CD4-positive, alpha-beta T cell treated with Interleukin-17A for 4 hours (primary cell): ENCODE measurements around the gene LRP3.
"Not testable (repeated sequence)": the region's sequence is repeated elsewhere in the genome, so short reads cannot be mapped to it uniquely, and the experiment has no call there.

ENCODE experiments used
- DNase-seq: peaks from one replicate; pipeline ENCODE4 v3.0.0-alpha.2; 2020; ENCODE audit warnings: mixed read lengths

The LRP3 gene

DNA sequence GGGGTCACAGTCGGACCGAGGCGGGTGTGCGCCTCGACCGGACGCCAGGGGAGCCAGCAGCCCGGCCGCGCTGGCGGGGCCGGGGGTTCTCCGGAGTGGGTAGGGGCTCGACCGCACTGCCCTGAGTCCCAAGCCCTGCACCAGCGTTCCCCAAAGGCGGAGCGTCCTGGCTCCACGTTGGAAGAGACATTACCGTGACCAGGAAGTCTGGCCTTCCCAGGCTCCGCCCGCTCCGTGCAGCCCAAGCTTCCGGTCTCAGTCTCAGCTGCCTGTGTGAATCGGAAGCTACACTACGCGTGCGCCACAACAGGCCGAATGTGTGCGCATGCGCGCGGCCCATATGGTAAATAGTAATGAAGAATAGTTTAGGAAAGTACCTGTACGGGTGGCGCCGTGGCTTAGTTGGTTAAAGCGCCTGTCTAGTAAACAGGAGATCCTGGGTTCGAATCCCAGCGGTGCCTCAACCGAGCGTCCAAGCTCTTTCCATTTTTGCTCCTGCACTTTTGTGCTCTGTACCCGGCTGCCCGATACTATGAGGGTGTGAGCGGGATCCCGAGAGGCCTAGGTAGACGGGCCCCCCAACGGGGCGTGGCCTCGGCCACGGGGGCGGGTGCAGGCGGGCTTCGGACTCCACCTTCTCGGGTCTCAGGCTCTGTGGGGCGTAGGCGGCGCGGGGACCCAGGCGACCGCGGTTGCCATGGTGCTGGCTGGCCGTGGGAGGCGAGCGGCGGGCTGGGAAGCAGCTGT is 17.3 kb upstream of the LRP3 start:
- DNase-seq, result peak; percentile 95

DNA sequence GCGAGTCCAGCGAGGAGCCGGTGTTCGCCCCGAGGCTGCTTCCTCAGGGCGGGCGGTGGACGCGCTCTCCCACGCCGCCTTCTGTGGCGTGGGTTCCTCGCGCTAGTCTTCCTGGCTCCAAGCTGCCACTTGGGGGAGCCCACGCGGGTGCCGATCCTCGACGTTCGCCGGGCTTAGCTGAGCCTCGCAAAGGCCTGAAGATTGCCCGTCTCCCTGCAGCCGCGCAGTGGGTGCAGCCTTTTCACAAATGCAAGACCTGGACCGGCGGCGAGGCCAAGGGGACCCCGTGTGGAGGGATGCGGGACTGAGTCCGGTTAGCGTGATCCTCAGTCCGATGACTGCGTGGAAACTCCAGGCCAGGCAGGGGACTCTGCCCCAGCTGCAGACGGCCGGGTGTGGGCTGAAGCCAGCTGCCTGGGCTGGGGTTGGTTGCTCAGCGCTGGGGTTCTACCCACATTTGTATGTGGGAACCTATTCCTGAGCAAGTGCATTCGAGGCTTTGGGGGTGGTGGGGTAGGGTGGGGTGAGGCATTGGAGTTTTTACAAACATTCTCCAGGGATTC is 16.6 kb upstream of the LRP3 start:
- DNase-seq, result peak; percentile 87

DNA sequence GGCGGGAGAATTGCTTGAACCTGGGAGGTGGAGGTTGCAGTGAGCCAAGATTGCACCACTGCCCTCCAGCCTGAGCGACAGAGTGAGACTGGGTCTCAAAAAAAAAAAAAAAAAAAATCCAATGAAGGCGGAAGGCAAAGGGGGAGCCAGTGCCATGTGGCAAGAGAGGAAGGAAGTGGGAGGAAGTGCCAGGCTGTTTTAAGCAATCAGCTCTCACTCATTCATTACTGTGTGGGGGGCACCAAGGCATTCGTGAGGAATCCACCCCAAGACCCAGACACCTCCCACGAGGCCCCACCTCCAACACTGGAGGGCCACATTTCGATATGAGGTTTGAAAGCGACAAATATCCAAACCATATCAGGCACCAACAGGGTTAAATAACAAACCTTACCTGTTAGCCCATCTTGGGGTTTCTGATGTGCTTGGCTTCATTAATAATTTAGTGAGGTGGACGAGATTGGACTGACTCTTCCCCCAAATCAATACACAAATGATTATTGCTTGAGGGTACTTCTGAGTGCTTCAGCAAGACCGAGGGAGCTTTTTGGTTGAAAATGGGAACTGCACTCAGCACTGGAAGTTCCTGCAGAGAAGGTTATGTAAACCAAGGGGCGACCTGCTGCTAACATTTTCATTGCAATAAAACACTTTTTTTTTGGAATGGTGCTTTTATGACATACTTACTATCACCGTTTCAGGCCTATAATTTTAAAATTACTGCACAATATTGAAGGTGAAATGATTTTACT is 7.5 kb upstream of the LRP3 start:
- no peak for DNase-seq

DNA sequence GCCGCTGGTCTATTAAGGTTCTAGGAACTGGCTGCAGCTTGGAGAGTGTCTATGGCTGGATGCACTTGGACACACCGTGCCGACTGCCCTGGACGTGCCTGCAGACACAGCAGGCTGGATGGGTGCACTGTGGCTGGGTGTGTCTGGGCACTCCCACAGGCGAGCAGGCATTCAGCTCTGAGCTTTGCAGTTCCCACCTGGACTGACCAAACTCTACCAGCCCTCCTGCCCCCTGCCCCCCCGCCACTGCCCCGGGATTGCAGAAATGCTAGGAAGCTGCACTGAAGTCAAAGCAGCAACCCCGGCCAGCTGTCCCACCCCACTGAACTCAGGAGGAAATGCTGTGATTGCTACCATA is 7.0 kb upstream of the LRP3 start:
- DNase-seq, result no peak

DNA sequence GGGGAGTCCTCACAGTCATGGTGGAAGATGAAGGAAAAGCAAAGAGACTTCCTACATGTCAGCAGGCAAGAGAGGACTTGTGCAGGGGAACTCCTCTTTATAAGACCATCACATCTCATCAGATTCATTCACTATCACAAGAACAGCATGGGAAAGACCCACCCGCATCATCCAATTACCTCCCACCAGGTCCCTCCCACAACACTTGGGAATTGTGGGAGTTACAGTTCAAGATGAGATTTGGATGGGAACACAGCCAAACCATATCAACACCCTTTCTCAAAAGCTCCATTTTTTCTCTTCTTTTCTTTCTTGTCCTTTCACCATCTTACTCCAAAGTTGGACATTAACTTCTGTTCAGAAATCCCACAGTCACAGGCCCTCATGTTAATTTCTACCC is 4.7 kb upstream of the LRP3 start:
- no peak for DNase-seq

DNA sequence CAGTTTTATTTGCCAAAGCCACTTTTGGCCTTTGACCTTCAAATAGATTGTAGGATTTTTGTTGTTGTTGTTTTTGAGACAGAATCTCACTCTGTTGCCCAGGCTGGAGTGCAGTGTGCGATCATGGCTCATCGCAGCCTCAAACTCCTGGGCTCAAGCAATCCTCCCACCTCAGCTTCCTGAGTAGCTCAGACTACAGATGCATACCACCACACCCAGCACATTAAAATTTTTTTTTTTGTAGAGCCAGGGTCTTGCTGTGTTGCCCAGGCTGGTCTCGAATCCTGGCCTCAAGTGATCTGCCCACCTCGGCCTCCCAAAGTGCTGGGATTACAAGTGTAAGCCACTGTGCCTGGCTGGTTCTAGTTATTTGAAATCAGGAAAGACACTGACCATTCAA is 3.0 kb upstream of the LRP3 start:
- DNase-seq, result not testable (repeated sequence)

DNA sequence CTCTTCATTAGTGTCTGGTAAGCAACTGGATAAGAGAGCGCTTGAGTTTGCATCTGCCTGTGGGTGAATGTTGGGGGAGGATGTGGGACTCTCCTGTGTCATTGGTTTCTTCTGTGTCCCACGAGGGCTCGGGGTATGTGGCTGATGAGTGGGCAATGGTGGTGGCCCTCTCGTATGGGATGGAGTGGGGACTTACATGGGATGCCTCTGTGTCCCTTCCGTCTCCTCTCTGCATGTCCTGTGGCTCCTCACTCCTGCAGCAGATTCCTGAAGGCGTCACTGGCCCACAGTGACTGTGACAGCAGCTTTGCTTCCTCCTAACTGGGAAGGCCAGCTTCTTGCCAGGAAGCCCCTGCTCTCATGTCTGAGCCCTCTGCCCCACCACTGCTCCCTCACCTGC is 2.6 kb upstream of the LRP3 start:
- no peak for DNase-seq

DNA sequence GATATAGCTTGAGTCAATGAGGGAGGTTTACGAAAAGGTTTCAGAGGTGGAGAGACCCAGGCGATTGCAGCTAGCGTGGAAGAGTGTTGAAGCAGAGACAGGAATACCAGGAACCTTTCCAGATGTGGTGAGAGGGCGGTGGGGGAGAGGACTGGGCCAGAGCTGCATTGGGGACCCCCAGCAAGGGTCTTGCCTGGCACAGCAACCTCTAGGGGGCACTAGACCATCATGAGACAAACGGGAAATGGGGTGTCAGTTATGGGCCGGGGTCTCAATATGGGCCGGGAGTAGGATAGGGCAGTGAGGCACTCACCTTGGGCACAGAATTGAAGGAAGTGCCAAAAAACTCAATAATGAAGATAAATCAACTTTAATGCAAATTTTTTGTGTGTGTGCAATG is 2.1 kb upstream of the LRP3 start:
- DNase-seq, result no peak

DNA sequence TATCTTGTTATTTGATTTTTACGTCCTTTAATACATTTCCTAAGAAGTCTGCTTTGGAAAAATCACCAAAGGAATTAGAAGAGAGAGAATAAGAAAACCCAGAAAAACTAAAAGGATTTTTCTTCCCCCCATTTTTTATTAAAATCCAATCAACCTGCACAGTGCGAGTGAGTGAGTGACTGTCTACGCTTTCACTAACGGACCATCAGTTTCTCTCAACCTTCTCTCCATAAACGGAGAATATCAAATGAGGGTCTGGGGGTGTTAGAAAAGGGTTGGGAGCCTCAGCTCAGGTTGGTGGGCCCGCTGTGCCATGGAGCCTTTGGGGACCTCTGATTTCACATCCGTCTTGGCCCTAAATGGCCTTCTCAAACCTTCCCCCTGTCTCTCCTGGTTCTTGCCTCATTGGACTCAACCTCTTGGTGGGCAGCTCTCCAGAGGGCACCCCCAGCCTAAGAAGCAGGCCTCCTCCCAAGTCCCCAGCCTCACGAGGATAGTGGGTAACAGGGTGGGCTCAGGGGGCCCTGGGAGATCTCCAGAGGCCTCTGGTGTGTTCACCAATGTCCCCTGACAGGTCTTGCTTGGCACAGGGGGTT is 763 bp upstream of the LRP3 start:
- no peak for DNase-seq

DNA sequence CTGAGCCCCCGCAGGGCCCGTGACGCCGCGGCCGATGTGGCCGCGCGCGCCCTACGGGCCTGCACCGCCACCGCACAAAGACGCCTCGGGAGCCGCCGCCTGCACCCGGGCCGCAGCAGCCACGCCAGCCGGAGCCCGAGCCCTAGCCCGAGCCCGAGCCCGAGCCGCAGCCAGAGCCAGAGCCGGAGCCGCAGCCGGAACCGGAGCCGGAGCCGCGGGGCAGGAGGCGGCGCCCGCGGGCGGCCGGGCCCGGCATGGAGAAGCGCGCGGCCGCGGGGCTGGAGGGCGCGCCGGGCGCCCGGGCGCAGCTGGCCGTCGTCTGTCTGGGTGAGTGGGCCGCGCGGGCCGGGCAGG is 379 bp downstream of the LRP3 start:
- no peak for DNase-seq

DNA sequence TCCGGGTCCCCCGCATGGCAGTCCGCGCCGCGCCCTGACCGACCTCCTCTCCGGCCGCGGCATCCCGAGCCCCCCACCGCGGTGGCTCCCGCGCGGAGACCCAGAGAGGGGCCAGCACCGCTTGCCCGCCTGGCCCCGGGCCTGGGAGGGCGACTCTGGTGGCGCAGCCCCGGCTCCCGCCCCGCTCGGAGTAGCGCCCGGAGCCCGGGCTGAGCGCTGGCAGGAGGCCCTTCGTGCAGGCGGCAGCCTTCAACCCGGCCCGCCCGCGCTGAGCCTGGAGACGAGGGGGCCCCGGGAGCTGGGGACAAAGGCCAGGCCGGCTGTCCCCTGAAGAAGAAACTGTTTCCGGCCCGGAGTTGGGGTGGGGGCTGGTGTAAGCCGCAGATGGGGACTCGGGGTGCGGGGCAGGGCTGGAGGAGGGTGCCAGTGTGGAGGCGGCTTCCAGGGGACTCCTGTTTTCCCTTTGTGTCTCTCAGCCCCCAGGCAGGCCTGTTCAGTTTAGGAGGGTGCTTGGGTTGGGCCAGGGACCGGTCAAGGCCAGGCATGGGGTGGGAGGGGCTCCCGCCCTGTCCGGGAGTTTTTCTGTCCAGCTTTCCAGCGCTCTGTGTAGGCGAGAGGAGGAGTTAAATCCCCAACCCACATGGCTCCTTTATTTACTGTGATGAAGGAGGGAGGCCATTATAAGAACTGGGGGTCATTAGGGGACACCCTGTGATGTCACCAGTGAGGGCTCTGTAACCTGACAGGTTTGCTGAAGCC is 935 bp downstream of the LRP3 start:
- DNase-seq, result no peak

DNA sequence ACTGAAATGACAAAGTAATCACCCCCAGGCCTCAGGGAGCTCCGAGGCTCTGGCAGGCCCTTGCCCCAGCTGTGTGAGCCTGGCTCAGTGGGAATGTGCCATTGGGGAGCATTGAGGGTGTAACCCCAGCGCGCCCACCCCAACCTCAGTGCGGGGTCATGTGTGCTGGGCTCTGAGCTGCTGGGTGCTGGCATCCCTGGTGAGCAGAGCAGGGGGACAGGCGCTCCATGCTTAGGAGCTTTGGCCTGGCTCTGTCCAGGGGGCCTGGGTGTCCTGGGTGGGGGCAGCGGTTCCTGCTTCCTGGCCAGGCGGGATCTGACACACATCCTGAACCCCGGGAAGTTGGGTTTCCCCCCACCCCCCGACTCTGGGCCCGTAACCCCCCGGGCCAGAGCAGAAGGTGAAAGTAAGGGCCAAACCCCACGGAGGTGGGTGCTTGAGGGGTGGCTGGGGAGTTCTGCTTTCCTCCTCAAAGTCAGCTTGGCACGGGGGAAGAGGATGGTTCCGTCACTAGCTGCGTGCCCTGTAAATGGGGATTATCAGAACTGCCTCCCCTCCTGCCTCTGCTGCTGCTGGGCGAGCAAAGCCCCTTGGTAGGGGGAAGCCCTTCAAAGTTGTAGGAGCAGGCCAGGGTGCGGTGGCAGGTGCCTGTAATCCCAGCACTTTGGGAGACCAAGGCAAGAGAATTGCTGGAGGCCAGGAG is 1.7 kb downstream of the LRP3 start:
- DNase-seq, result no peak

DNA sequence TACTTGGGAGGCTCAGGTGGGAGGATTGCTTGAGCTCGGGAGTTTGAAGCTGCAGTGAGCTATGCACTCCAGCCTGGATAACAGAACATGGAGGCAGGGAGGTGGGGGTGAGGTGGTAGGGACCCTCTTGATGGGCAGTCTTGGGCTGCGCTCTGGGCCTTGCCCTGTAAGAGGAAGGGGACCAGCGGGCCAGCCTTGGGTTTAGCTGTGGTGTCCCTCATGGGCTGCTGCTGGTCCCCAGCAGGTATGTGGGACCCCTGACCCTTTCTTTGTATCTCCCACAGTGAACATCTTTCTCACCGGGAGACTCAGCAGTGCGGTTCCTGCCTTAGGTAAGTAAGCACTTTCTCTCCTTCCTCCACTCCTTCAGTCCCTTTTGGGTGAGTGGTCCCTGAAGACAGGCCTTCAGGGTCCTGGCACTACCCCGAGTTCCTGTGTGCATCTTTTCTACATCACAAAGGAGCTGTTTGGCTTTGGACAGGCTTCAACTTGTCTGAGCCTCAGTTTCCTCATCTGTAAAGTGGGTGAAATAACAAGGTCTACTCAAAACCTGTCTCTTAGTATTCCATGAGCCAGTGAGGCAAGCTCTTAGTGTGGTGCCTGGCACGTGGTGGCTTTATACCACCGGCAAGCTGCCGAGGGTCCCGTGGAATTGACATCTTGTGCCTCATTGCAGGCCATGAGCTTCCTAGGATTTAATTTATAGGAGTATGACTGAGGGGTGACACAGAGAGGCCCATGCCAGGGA is 2.5 kb downstream of the LRP3 start:
- no peak for DNase-seq

DNA sequence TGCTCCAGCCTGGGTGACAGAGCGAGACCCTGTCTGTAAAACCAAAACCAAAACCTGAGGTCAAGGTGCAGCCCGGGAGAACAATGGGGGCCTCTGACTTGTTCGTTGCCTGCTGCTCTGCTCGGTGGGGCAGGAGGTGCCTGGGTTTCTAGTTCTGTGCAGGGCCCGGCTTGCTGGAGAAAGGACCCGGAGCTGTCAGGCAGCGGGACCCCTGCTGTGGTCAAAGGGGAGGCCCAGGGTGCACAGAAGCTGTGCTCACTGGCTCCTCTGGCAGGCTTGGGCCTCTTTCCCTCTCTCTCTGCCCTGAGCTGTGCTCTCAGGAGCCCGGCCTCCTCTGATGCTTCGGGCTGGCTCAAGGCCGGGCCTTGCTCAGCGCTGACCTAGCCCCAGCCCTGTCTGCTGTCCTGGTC is 3.5 kb downstream of the LRP3 start:
- DNase-seq, result no peak

DNA sequence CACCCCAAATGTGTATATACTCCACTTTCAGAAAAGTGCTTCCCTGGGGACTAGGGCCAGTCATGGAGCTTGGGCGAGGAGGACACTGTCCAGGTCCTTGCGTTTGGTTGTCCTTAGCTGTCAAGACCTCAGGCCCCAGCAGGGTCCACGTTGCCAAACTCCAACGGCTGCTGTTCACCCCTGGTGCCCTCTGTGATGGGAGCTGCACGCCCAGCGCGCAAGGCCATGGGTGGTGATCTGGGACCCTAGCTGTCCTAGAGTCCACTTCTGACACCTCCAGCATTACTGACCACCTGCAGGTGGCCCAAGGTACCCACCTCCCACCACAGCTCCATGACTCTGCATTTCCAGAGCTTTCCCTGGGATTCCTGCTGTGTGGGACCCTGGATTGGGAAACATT is 4.0 kb downstream of the LRP3 start:
- DNase-seq, result no peak

DNA sequence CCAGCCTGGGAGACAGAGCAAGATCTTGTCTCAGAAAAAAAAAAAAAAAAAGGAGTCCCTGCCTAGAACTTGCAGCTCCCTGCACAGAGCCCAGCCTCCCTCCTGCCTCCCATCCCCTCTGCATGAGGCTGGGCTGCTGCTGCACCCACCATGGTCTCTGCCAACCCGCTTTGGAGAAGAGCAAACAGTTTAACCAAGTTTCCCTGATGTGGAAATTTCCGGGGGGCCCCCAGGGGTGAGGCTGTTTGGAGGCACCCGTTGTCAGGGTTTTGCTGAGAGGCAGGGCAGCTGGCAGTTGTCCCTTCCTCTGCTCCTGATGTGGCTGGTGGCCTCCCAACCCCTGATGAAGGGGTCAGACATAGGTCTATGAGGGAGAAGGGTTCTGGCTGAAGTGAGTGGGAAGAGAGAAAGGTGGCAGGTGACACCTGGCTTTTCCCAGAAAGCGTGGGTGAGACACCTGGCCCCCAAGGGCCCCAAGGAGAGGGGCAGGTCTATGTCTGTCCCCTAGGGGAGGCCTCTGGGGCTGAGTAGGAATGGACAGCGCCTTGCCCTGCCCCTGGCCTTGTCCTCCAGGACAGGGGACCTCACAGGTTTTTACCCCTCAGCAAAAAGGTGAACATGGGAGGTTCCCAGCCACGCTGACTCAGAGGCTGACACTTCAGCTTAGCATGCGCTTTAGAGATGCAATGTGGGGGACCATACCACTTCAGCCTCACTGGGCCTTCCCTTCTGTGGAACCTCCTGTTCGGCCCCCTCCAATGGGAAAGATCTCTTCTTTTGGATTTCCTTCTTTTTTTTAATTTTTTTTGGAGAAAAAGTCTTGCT is 5.5 kb downstream of the LRP3 start:
- no peak for DNase-seq

DNA sequence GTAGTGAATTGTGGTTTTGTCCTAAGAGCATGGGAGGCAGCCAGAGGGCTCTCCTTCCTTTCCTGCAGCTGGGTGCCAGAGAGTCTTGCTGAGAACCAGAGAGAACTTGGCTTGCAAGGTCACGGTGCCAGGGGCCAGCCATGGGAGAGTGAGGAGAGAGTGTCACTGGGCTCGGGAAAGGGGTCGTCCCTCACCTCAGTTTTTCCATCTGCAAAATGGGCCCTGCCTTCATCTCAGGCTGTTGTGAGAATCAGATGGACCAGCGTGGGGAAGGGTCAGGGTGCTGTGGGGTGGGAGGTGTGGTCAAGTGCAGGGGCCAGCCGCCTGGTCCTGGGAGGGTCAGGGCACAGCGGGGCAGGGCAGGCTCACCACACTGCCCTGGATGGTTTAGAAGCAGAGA is 7.3 kb downstream of the LRP3 start:
- DNase-seq, result no peak

DNA sequence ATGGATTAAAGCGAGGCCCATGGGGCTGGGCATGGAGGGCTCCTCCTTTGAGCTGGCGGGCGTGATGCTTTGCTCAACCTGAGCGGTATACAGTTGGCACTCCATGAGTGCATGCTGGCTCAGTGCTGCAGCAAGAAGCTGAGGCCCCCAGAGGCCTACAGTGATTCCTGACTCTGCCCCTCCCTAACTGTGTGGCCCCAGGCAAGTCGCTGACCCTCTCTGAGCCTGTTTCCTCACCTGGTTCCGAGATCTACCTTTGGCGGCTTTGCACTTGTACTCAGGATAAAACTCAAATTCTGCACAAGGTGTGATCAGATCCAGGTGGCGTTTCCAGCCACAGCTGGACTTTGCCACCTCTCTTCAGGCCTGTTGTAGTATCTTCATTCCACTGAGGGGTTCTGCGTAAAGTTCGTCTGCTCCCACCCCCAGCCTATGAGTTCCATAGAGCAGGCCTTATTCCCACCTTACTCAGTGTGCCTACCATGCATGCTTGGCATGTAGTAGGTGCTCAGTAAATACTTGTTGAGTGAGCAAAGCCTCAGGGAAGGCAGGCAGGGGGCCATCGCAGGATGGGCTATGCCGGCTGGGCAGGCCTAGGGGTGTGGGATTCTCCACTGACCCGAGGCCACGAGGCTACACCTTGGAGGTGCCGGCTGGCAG is 7.9 kb downstream of the LRP3 start:
- no peak for DNase-seq

DNA sequence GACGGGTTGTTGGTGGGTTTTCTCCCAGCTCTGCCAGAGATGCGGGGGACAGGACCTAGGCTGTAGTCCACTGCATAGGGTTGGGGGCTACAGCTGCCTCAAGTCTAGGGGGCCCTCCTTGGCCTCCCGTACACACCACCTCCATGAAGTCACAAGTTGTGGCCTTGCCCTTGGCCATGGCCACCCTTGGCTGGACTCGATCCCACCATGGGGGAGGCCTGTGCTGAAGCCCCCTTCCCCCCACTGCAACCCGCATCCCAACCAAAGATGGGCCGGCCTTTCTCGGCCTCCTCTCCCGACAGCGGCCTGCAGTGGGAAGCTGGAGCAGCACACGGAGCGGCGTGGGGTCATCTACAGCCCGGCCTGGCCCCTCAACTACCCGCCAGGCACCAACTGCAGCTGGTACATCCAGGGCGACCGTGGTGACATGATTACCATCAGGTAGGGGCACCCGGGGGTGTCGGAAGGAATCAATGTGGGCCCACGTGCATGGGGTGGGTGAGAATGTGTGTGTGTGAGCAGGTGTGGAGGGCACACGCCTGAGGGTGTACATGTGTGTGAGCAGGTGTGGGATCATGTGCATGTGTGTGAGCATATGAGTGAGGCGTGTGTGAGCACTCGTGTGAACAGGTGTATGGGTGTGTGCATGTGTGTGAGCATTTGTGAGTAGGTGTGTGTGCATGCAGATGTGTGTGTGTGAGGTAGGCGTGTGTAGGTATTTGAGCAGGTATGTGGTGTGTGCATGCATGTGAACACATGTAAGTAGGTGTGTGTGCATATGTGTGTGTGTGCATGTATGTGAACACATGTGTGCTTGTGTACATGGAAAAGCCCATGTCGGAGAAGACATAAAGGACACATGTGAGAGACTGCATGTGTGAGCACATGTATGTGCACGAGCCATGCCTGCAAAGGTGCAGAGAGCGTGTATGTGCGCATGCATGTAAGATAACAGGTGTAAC is 8.7 kb downstream of the LRP3 start:
- no peak for DNase-seq
